IMR-90 (cell line): ENCODE results near the gene PARVB. TPM values are rescaled to one million over a fixed set of nuclear protein-coding genes. Genes with fewer than 3 reads are reported as not detected.

Source experiments
- ATAC-seq: fragments of 200-7000 bp; cut with Tn5 transposase; 2 replicates; pipeline ENCODE4 v1.9.1; 2020; ENCODE audit warnings: low read depth, mild to moderate bottlenecking, moderate library complexity
- BruUV-seq: library from RNA; stranded (reverse); fragments of 400-500 nt; replicated peaks from 2 replicates; lab custom pipeline; 2021; lab: Mats Ljungman, UMichigan
- CTCF ChIA-PET: fragments of 300-600 bp; formaldehyde crosslinking; extraction: SDS; loops from one replicate; lab custom pipeline; 2021; ENCODE audit warnings: antibody characterized with exemption; lab: Yijun Ruan, JAX
- POLR2A ChIA-PET: fragments of 300-600 bp; sonication (Branson Sonifier 250); formaldehyde crosslinking; loops from one replicate; lab custom pipeline; 2022; ENCODE audit warnings: antibody characterized with exemption; ENCODE audit not compliant: unreplicated experiment; lab: Charles Lee
- DNase-seq: peaks from one replicate; pipeline ENCODE4 v3.0.0; 2013
- H2AFZ ChIP-seq: replicated peaks from 2 replicates; pipeline ENCODE3; 2013; ENCODE audit warnings: low read length, mild to moderate bottlenecking; ENCODE audit not compliant: poor library complexity
- H2AK5ac ChIP-seq: 2 replicates; pipeline ENCODE4 v1.6.1; 2013; ENCODE audit warnings: low read depth, low read length, inconsistent platforms
- H2AK9ac ChIP-seq: replicated peaks from 2 replicates; pipeline ENCODE3; 2013; ENCODE audit warnings: mild to moderate bottlenecking, low read depth, low read length, moderate library complexity; ENCODE audit not compliant: poor library complexity
- H2BK120ac ChIP-seq: 2 replicates; pipeline ENCODE4 v1.6.1; 2013; ENCODE audit warnings: low read depth, low read length, inconsistent platforms
- H2BK15ac ChIP-seq: 3 replicates; pipeline ENCODE4 v1.6.1; 2013; ENCODE audit warnings: low read depth, low read length, inconsistent platforms
- H2BK20ac ChIP-seq: 2 replicates; pipeline ENCODE4 v1.6.1; 2013; ENCODE audit warnings: low read depth, mild to moderate bottlenecking, inconsistent platforms, low read length, moderate library complexity
- H2BK5ac ChIP-seq: 2 replicates; pipeline ENCODE4 v1.6.1; 2013; ENCODE audit warnings: mild to moderate bottlenecking, low read depth, low read length, inconsistent platforms; ENCODE audit not compliant: poor library complexity, severe bottlenecking
- H3K14ac ChIP-seq: replicated peaks from 2 replicates; pipeline ENCODE4 v1.6.1; 2013; ENCODE audit warnings: low read depth, low read length, inconsistent platforms
- H3K18ac ChIP-seq: 2 replicates; pipeline ENCODE4 v1.6.1; 2013; ENCODE audit warnings: low read depth, low read length, control low read depth
- H3K23ac ChIP-seq: 2 replicates; pipeline ENCODE4 v1.6.1; 2013; ENCODE audit warnings: low read depth, low read length, inconsistent platforms
- H3K27ac ChIP-seq: 2 replicates; pipeline ENCODE4 v1.5.1; 2013; ENCODE audit warnings: mild to moderate bottlenecking, control low read depth, low read length; ENCODE audit not compliant: insufficient read depth
- H3K27me3 ChIP-seq: 2 replicates; pipeline ENCODE4 v1.6.1; 2013; ENCODE audit warnings: low read length; ENCODE audit not compliant: control insufficient read depth, insufficient read depth
- H3K36me3 ChIP-seq: 2 replicates; pipeline ENCODE4 v1.6.1; 2013; ENCODE audit warnings: low read length, mixed read lengths; ENCODE audit not compliant: control insufficient read depth, insufficient read depth
- H3K4ac ChIP-seq: 2 replicates; pipeline ENCODE4 v1.6.1; 2013; ENCODE audit warnings: low read depth, low read length, inconsistent platforms
- H3K4me1 ChIP-seq: 2 replicates; pipeline ENCODE4 v1.6.1; 2013; ENCODE audit warnings: low read length, mixed read lengths; ENCODE audit not compliant: control insufficient read depth, insufficient read depth
- H3K4me2 ChIP-seq: 2 replicates; pipeline ENCODE4 v1.6.1; 2013; ENCODE audit warnings: low read depth, mild to moderate bottlenecking, control low read depth, low read length, moderate library complexity
- H3K4me3 ChIP-seq: 2 replicates; pipeline ENCODE4 v1.5.1; 2013; ENCODE audit warnings: low read depth, mild to moderate bottlenecking, control low read depth, low read length, moderate library complexity; ENCODE audit not compliant: insufficient read depth
- H3K56ac ChIP-seq: 2 replicates; pipeline ENCODE4 v1.6.1; 2013; ENCODE audit warnings: low read length, inconsistent platforms; ENCODE audit not compliant: insufficient read depth; ENCODE audit errors: extremely low read depth
- H3K79me1 ChIP-seq, 2 experiments: 2 replicates each; pipeline ENCODE4 v1.6.1; 2013; ENCODE audit warnings: low read length in 2 of 2, inconsistent platforms in 1 of 2, low read depth in 1 of 2
- H3K9ac ChIP-seq: 2 replicates; pipeline ENCODE4 v1.6.1; 2013; ENCODE audit warnings: low read depth, low read length, control low read depth
- H3K9me1 ChIP-seq: 2 replicates; pipeline ENCODE4 v1.6.1; 2013; ENCODE audit warnings: low read length, inconsistent platforms; ENCODE audit not compliant: insufficient read depth
- H3K9me3 ChIP-seq: 2 replicates; pipeline ENCODE4 v1.6.1; 2013; ENCODE audit warnings: low read length; ENCODE audit not compliant: control insufficient read depth, insufficient read depth
- H4K20me1 ChIP-seq: 2 replicates; pipeline ENCODE4 v1.6.1; 2013; ENCODE audit warnings: low read length, inconsistent platforms; ENCODE audit not compliant: insufficient read depth
- H4K5ac ChIP-seq: 2 replicates; pipeline ENCODE4 v1.6.1; 2013; ENCODE audit warnings: mild to moderate bottlenecking, low read depth, low read length, control low read depth
- H4K8ac ChIP-seq, 2 experiments: 2 replicates each; pipeline ENCODE4 v1.6.1; 2013; ENCODE audit warnings: low read depth in 2 of 2, low read length in 2 of 2, control low read depth in 1 of 2, inconsistent platforms in 1 of 2
- H4K91ac ChIP-seq: 2 replicates; pipeline ENCODE4 v1.6.1; 2013; ENCODE audit warnings: low read depth, low read length, inconsistent platforms; ENCODE audit not compliant: insufficient read depth
- CEBPB ChIP-seq: IDR thresholded peaks from 2 replicates; pipeline ENCODE4 v1.6.1; 2012; ENCODE audit warnings: low read depth, low read length, improper control_type of control experiment
- CHD1 ChIP-seq: IDR thresholded peaks from 2 replicates; pipeline ENCODE4 v1.6.1; 2012; ENCODE audit warnings: low read depth, low read length, improper control_type of control experiment
- FOS ChIP-seq: fragments of 150-350 bp; IDR thresholded peaks from 2 replicates; pipeline ENCODE4 v1.6.1; 2016; ENCODE audit warnings: low read depth, low read length
- MAFK ChIP-seq: IDR thresholded peaks from 2 replicates; pipeline ENCODE4 v1.6.1; 2012; ENCODE audit warnings: low read depth, low read length, improper control_type of control experiment
- MAZ ChIP-seq: IDR thresholded peaks from 2 replicates; pipeline ENCODE4 v1.6.1; 2012; ENCODE audit warnings: low read depth, mild to moderate bottlenecking, low read length, improper control_type of control experiment, moderate library complexity, borderline replicate concordance
- MXI1 ChIP-seq: IDR thresholded peaks from 2 replicates; pipeline ENCODE4 v1.6.1; 2012; ENCODE audit warnings: low read depth, mild to moderate bottlenecking, low read length, moderate library complexity, borderline replicate concordance
- NFE2L2 ChIP-seq: fragments of 150-350 bp; IDR thresholded peaks from 2 replicates; pipeline ENCODE4 v1.6.1; 2016; ENCODE audit warnings: low read depth, mild to moderate bottlenecking, low read length
- POLR2A ChIP-seq: IDR thresholded peaks from 2 replicates; pipeline ENCODE4 v1.6.1; 2012; ENCODE audit warnings: mild to moderate bottlenecking, low read depth, low read length
- RAD21 ChIP-seq: IDR thresholded peaks from 2 replicates; pipeline ENCODE4 v1.6.1; 2012; ENCODE audit warnings: low read length, improper control_type of control experiment
- RCOR1 ChIP-seq: IDR thresholded peaks from 2 replicates; pipeline ENCODE4 v1.6.1; 2012; ENCODE audit warnings: mild to moderate bottlenecking, low read length, improper control_type of control experiment; ENCODE audit not compliant: insufficient replicate concordance
- RFX5 ChIP-seq: IDR thresholded peaks from 2 replicates; pipeline ENCODE4 v1.8.0; 2012; ENCODE audit warnings: low read depth, mild to moderate bottlenecking, low read length, moderate library complexity
- SMC3 ChIP-seq: fragments of 150-350 bp; IDR thresholded peaks from 2 replicates; pipeline ENCODE4 v1.6.1; 2016; ENCODE audit warnings: low read depth, mild to moderate bottlenecking, antibody characterized with exemption, low read length, moderate library complexity
- WGBS, 2 experiments: methylation state at CpG; one replicate each; pipeline versions ENCODE4 v1.1.5 to v1.1.7; 2013; ENCODE audit warnings: missing lambda C conversion rate in 2 of 2; ENCODE audit not compliant: insufficient read length in 1 of 2; ENCODE audit errors: extremely low coverage in 2 of 2; 5-methylcytosine and 5-hydroxymethylcytosine counted together
- dilution Hi-C: fragments of 300-500 bp; cut with HindIII; formaldehyde crosslinking; loops from one replicate; pipeline ENCODE4 v1.14.3; 2018; ENCODE audit warnings: low sequenced_read_pairs; ENCODE audit not compliant: unreplicated experiment
- in situ Hi-C: fragments of 300-500 bp; cut with MboI; formaldehyde crosslinking; loops from 3 replicates; pipeline ENCODE4 v1.14.3; 2019; ENCODE audit warnings: low sequenced_read_pairs, inconsistent platforms, mixed read lengths
- intact Hi-C: fragments of 100-400 bp; cut with micrococcal nuclease; formaldehyde crosslinking; loops from 2 replicates; pipeline ENCODE4 v1.10.0; 2022
- polyA plus RNA-seq, 3 experiments: library from polyadenylated mRNA; depleted of rRNA; stranded (reverse); fragments of >200 nt; gene quantifications; 2 replicates each; pipeline ENCODE4 v1.2.3, GENCODE V29; 2012; ENCODE audit warnings: low replicate concordance in 1 of 3
- total RNA-seq: library from RNA; depleted of rRNA; stranded (reverse); fragments of >200 nt; gene quantifications from 2 replicates; pipeline ENCODE4 v1.2.3, GENCODE V29; 2012
- TF ChIP-seq, protein P1 (sequence below): conservative IDR thresholded peaks from 2 replicates; pipeline ENCODE4 v1.5.1; 2012; ENCODE audit warnings: mild to moderate bottlenecking, low read depth, low read length, improper control_type of control experiment
- TF ChIP-seq, protein P2 (sequence below): fragments of 150-350 bp; IDR thresholded peaks from 2 replicates; pipeline ENCODE4 v1.6.1; 2016; ENCODE audit warnings: low read depth, mild to moderate bottlenecking, low read length, moderate library complexity, borderline replicate concordance
- TF ChIP-seq, protein P3 (sequence below): fragments of 150-350 bp; IDR thresholded peaks from 2 replicates; pipeline ENCODE4 v1.6.1; 2017; ENCODE audit warnings: mild to moderate bottlenecking, antibody characterized with exemption, low read length, low read depth

The PARVB gene
- total and polyA plus RNA-seq, 2 of the 4 experiments (the other 2 are of a cell fraction) = 44.3 to 53.9 TPM

DNA sequence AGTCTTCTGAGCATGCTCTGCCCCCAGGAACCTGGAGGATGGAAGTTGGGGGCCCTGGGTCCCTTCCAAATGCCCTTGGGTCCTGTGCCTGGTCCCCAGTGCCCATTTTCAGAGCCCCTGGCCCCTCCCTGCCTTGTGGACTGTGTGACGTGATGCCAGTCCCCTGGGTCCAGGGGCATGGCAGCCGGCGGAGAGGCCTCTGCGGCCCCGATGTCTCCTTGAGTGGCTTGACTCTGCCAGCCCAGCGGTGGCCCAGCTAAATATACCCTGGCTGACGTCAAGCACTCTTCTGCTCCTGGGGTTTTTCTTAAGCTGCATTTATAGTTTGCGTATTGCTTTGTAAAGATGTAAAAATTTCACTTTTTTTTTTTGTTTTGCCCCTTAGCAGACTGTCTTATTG is 121.4 kb downstream of the PARVB start:
- H3K14ac ChIP-seq = no peak overlapping the region
- no peak overlapping the region for H4K5ac ChIP-seq
- no peak overlapping the region for H2AK9ac ChIP-seq
- H2AFZ ChIP-seq = no peak overlapping the region
- no peaks in the 10 kb centered on the region for H3K79me1 ChIP-seq
- H3K9me1 ChIP-seq = peaks cover 5% of the 10 kb centered on the region
- peaks cover 12% of the 10 kb centered on the region for H3K4me1 ChIP-seq
- H4K8ac ChIP-seq = no peak overlapping the region
- POLR2A ChIA-PET = no interaction called here
- WGBS, 2 experiments = 93% methylated on average over 3 of the region's 8 CpGs; no CpG with 5 or more reads in 1 of the 2 experiments
- no peak overlapping the region for H2BK120ac ChIP-seq
- H2BK5ac ChIP-seq = no peak overlapping the region
- dilution Hi-C loops = no loop called here
- in situ Hi-C loops = no loop called here
- H3K18ac ChIP-seq = no peak overlapping the region
- H3K36me3 ChIP-seq = no peaks in the 10 kb centered on the region
- no peak overlapping the region for H2AK5ac ChIP-seq
- H2BK20ac ChIP-seq = no peak overlapping the region
- no peak overlapping the region for H3K4me3 ChIP-seq
- H3K27ac ChIP-seq = no peak overlapping the region
- intact Hi-C loops = loop anchor here (10.0 kb wide), 1 partner anchor 179 kb away; no protein-coding TSS in a partner anchor
- DNase-seq (no peak), ATAC-seq (no peak)
- H3K4ac ChIP-seq = no peak overlapping the region
- no peaks in the 10 kb centered on the region for H4K20me1 ChIP-seq
- H3K56ac ChIP-seq = no peak overlapping the region
- CTCF ChIA-PET = interaction anchor here (0.7 kb wide), 1 partner anchor 467 kb away, joined by 3 read pairs; no protein-coding TSS in a partner anchor
- TF ChIP-seq NFE2L2 (no peak), POLR2A (no peak), RFX5 (no peak), MAFK (no peak), CHD1 (no peak), RCOR1 (no peak), CEBPB (no peak), MAZ (no peak), RAD21 (no peak), SMC3 (no peak), FOS (no peak), MXI1 (no peak)
- TF ChIP-seq, protein P1, sequence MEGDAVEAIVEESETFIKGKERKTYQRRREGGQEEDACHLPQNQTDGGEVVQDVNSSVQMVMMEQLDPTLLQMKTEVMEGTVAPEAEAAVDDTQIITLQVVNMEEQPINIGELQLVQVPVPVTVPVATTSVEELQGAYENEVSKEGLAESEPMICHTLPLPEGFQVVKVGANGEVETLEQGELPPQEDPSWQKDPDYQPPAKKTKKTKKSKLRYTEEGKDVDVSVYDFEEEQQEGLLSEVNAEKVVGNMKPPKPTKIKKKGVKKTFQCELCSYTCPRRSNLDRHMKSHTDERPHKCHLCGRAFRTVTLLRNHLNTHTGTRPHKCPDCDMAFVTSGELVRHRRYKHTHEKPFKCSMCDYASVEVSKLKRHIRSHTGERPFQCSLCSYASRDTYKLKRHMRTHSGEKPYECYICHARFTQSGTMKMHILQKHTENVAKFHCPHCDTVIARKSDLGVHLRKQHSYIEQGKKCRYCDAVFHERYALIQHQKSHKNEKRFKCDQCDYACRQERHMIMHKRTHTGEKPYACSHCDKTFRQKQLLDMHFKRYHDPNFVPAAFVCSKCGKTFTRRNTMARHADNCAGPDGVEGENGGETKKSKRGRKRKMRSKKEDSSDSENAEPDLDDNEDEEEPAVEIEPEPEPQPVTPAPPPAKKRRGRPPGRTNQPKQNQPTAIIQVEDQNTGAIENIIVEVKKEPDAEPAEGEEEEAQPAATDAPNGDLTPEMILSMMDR = no peak
- TF ChIP-seq, protein P2, sequence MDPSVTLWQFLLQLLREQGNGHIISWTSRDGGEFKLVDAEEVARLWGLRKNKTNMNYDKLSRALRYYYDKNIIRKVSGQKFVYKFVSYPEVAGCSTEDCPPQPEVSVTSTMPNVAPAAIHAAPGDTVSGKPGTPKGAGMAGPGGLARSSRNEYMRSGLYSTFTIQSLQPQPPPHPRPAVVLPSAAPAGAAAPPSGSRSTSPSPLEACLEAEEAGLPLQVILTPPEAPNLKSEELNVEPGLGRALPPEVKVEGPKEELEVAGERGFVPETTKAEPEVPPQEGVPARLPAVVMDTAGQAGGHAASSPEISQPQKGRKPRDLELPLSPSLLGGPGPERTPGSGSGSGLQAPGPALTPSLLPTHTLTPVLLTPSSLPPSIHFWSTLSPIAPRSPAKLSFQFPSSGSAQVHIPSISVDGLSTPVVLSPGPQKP = no peak
- TF ChIP-seq, protein P3, sequence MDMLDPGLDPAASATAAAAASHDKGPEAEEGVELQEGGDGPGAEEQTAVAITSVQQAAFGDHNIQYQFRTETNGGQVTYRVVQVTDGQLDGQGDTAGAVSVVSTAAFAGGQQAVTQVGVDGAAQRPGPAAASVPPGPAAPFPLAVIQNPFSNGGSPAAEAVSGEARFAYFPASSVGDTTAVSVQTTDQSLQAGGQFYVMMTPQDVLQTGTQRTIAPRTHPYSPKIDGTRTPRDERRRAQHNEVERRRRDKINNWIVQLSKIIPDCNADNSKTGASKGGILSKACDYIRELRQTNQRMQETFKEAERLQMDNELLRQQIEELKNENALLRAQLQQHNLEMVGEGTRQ = no peak
- no peak overlapping the region for H3K9ac ChIP-seq
- H2BK15ac ChIP-seq = no peak overlapping the region
- H3K9me3 ChIP-seq = no peaks in the 10 kb centered on the region
- H3K27me3 ChIP-seq = no peaks in the 10 kb centered on the region
- BruUV-seq = no TSS peak
- no peak overlapping the region for H3K4me2 ChIP-seq
- no peak overlapping the region for H3K23ac ChIP-seq
- H4K91ac ChIP-seq = no peak overlapping the region
